ENCODE results near the gene NVL. TPM values are rescaled to one million over a fixed set of nuclear protein-coding genes. Genes with fewer than 3 reads are reported as not detected.

NVL gene
- total RNA-seq, 1 experiment from 2014 or later: 25.8 TPM

DNA sequence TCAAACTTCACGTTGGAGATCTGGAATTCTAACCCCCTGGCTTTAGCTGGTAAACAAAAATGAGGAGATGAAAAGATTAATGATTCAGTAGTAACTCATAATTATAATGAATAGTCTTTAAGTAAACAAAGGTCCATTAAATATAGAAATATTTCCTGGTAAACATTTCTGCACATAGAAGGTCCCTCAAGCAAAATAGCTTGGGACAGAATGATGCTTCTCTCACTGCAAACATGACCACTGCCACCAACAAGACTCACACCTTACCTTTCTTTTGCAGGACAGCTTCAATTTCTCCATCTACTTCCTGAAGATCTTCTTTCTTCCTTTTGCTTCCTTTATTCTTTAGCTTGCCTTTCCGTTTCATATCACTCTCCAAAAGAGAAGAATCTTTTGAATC lies 25.2 kb downstream of the NVL start:
- no peaks in the 10 kb centered on the region for H3K27me3 ChIP-seq
- H3K36me3 ChIP-seq: peaks cover 67% of the 10 kb centered on the region
- no peak for DNase-seq
- no peak overlapping the region for H3K4me3 ChIP-seq
- no peaks in the 10 kb centered on the region for H3K9me3 ChIP-seq

DNA sequence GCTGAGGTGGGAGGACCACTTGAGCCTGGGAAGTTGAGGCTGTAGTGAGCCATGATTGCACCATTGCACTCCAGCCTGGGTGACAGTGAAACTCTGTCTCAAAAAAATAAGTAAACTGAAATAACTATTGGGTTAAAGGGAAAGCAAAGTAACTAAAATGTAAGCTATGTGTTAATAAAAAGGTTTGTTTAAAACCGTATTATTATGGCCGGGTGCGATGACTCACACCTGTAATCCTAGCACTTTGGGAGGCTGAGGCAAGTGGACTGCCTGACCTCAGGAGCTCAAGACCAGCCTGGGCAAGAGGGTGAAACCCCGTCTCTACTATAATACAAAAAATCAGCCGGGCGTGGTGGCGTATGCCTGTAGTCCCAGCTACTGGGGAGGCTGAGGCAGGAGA lies 27.0 kb downstream of the NVL start:
- no peaks in the 10 kb centered on the region for H3K27me3 ChIP-seq
- H3K36me3 ChIP-seq: peaks cover 80% of the 10 kb centered on the region
- peak; percentile 26 for DNase-seq
- no peak overlapping the region for H3K4me3 ChIP-seq
- no peaks in the 10 kb centered on the region for H3K9me3 ChIP-seq

DNA sequence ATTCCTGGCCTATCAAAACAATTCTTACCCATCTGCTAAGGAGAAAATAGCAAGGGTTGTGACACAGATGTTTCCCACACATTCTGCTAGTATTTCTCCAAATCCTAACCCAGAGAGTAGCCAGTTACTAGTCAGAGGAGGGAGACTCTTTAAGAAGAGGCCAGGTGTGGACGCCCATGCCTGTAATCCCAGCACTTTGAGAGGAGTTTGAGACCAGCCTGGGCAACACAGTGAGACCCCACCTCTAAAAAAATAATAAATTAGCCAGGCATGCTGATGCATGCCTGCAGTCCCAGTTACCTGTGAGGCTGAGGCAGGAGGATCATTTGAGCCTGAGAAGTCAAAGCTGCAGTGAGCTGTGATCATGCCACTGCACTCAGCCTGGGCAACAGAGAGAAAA lies 28.6 kb downstream of the NVL start:
- Histone ChIP-seq H3K9me3 (no peaks in the 10 kb centered on the region), H3K36me3 (peaks cover 77% of the 10 kb centered on the region), H3K27me3 (no peaks in the 10 kb centered on the region), H3K4me3 (no peak overlapping the region)
- DNase-seq: no peak

DNA sequence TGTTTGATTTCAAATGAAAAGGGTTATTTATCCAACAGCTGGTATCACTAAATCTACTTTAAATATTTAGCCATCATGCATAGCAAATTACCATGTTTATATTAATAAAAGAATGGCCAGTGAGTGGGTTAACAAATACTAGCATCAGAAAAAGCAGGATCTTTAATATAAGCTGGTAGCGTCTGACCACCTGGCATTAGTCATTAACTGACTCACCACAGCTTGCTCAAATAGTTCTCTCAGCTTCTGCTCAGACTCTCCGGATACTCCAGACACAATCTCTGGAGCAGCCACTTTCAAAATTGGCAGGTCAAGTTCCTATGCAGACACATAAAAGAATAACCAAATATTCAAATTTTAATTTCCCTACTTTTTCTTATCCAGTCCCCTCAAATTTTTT lies 29.6 kb downstream of the NVL start:
- Histone ChIP-seq H3K4me3 (no peak overlapping the region), H3K36me3 (peaks cover 75% of the 10 kb centered on the region), H3K27me3 (no peaks in the 10 kb centered on the region), H3K9me3 (no peaks in the 10 kb centered on the region)
- peak; percentile 64 for DNase-seq

DNA sequence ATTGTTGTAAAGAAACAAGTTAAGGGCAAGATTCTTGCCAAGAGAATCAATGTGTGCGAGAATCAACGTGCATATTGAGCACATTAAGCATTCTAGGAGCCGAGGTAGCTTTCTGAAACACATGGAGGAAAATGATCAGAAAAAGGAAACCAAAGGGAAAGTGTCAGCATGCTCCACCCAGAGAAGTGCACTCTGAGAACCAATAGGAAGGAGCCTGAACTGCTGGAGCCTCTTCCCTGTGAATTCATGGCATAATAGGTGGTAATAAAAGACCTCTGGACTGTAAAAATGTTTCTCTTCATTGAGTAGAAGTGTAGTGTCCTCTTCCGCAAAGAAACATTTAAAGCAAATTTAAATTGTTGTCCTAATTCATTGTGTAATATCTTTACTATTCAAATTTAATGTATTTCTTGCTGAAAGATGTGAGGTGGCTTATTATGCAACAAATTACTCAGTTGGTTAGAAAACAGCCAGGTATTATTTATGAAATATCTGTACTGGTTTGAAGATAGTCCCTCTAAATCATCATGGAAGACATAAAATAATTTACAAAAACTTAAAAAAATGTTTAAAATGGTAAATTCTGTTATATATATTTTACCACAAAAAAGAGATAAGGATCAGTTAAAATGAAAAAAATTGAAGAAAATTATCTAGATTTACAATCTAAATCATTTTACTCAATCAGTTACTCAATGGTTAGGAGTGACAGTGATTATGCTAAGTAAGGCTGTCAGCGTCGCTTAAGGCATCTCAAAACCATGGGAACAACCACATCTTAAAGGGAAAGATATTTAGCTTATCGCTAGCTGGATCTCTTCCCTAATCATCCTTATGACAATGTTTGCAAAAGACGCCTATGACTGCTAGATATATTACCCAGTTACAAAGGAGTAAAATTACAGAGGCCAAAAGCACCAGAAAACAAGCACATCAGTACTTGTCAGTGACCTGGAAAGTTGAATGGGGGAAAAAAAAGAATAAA lies 31.3 kb downstream of the NVL start:
- Histone ChIP-seq H3K36me3 (peaks cover 76% of the 10 kb centered on the region), H3K27me3 (no peaks in the 10 kb centered on the region), H3K9me3 (no peaks in the 10 kb centered on the region), H3K4me3 (no peak overlapping the region)
- no peak for DNase-seq

DNA sequence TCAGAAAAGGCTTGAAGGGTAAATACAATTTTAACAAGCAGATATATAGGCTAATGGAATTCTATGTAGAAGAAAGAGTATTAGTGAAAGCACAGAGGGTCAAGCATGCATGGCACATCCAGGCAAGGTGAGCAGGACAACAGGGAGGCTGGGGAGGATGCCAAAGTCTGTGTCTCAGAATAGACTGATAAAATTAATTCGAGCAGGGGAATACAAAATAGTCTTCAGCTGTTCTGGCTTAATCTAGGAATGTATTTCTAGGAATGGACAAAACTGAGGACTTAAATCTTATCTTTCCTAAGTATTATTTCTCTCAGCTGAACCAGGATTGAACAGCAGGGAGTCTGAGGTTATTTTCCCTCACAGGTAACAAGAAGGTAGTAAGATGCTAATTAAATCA lies 35.2 kb downstream of the NVL start:
- Histone ChIP-seq H3K27me3 (no peaks in the 10 kb centered on the region), H3K9me3 (no peaks in the 10 kb centered on the region), H3K4me3 (no peak overlapping the region), H3K36me3 (peaks cover 66% of the 10 kb centered on the region)
- no peak for DNase-seq

DNA sequence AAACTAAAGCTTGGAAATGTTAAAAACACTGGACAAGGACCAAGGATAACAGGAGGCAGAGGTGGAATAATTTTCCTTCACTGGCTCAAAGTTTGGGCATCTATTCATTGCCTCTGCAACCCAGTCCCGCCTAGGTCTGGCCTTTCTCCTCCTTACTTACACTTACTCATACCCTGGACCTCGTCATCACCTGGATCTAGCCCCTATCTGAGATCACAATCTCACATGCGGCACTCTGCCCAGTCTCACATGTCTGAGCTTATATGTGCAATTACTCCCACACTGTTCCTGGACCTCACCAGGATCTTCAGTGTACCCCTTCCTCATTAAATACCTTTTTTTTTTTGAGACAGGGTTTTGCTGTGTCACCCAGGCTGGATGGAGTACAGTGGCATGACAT lies 37.6 kb downstream of the NVL start:
- DNase-seq: peak; percentile 2
- Histone ChIP-seq H3K4me3 (no peak overlapping the region), H3K27me3 (no peaks in the 10 kb centered on the region), H3K9me3 (no peaks in the 10 kb centered on the region), H3K36me3 (peaks cover 68% of the 10 kb centered on the region)

DNA sequence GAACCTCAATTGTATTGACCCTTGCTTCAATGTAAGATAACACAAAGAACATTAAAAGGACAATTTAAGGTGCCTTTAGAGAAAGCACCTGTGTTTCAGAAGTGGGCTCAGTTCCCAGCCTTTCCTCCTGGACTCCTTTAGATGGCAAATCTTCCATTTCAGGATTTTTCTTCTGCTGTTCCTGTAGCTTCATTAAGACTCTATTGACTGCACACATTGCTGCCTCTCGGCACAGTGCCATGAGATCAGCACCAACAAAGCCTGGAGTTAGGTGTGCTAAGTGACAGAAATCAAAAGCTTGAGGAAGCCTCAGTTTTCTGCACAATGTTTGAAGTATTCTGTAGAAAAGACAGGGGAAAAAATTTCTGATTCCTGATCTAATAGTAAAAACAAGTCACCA lies 40.6 kb downstream of the NVL start:
- Histone ChIP-seq H3K4me3 (no peak overlapping the region), H3K27me3 (no peaks in the 10 kb centered on the region), H3K9me3 (no peaks in the 10 kb centered on the region), H3K36me3 (peaks cover 67% of the 10 kb centered on the region)
- no peak for DNase-seq

DNA sequence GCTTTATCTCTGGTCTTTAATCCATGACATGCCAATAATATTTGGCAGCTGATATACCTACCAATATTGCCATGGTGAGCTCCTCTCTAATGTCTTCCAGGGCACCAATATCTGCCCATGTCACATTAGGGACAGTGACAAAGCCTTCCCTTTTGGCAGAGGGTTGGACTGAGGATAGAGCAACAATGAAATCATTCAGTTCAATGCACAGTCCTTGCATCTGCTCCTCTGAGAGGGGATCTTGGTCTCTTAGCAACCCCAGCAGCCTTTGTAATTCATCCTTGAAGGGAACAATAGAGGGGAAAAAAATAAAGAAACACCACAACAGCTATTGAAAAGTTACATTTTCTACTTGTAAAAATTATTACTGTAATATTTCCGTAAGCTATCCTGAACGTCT lies 42.3 kb downstream of the NVL start:
- Histone ChIP-seq H3K4me3 (no peak overlapping the region), H3K27me3 (no peaks in the 10 kb centered on the region), H3K9me3 (no peaks in the 10 kb centered on the region), H3K36me3 (peaks cover 66% of the 10 kb centered on the region)
- no peak for DNase-seq

DNA sequence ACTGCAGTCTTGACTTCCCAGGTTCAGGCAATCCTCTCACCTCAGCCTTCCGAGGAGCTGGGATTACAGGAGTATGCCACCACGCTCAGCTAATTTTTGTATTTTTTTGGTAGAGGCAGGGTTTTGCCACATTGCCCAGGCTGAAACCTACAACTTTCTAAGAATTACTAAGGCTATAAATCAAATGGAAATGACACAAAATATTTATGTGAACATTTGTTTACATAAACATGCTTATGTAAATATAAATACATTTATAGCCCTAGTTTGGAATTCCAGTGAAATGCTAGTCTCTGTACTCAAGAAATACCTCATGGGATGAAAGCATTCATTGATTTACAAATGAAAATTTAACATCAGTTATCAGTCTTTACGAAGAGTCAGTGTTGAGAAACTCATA lies 47.8 kb downstream of the NVL start:
- no peak for DNase-seq
- Histone ChIP-seq H3K27me3 (no peaks in the 10 kb centered on the region), H3K4me3 (no peak overlapping the region), H3K9me3 (no peaks in the 10 kb centered on the region), H3K36me3 (peaks cover 58% of the 10 kb centered on the region)

DNA sequence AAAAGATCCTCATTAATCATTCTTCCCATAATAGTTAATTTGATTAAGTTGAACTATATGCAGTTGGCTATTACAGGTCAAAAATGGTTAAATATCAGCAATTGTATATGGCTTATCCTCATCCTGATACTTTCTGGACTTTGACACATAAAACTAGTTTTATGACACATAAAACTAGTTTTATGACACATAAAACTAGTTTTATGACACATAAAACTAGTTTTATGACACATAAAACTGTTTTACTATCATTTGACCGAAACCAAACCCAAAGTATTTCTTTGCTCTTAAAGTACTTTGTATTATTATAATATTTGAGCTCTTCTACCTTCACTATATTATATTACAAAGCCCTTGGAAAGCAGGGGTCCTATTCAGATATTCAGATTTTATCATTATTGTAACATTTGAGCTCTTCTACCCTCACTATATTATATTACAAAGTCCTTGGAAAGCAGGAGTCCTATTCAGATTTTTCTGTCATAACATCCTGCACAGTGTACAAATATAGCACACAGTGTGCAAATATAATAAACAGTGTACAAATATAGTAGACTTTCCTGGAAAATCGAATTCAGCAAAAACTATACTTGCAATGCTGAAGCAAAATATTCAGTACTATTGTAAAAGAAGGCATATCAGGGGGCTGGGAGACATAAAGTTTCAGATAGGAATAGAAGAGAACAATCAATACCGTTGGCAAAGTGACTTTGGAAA lies 53.0 kb downstream of the NVL start:
- no peak for DNase-seq
- peaks cover 52% of the 10 kb centered on the region for H3K36me3 ChIP-seq
- H3K4me3 ChIP-seq: no peak overlapping the region
- H3K27me3 ChIP-seq: no peaks in the 10 kb centered on the region
- H3K9me3 ChIP-seq: no peaks in the 10 kb centered on the region

DNA sequence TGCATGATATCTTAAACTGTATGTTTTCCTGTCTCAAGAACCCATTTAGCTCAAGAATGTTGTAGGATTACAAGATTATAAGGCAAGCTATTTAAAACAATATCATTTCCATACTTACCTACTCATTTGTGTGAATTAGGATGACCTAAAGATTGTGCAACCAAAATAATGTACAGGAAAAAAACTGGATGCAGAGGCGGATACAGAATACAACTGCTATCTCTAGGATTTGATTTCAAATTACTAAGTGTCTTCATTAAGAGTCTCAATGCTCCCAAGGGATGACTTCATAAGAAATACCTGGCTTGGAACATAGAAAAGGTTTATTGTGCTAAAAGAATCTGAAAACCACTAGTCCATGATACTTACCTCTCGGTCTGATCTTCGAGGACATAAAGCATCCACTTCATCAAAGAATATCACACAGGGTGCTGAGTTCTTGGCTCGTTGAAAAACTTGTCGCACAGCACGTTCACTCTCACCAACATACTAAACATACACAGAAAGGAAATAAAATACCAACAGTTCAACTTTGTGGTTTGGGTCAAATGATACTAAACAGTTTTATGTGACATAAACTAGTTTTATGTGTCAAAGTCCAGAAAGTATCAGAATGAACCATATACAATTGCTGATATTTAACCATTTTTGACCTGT lies 54.9 kb downstream of the NVL start:
- Histone ChIP-seq H3K36me3 (peaks cover 60% of the 10 kb centered on the region), H3K27me3 (no peaks in the 10 kb centered on the region), H3K4me3 (no peak overlapping the region), H3K9me3 (no peaks in the 10 kb centered on the region)
- no peak for DNase-seq

DNA sequence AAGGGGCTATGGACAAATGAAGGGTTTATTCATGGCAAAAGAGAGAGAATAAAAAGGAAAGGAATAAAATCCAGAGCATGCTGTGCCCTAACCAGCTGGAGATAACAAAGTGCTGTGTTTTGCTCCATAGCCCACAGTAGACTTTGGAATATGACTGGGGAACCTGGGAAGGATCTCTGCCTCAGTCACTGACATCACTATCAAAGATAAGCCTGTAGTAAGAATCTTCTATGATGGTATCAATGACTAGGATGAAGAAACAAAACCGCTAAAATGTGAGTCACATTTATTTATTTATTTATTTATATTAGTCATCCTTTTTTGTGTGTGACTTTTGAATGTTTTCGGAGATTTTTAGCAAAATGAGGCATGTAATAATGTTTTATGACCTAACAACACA lies 56.3 kb downstream of the NVL start:
- no peak for DNase-seq
- H3K9me3 ChIP-seq: no peaks in the 10 kb centered on the region
- peaks cover 64% of the 10 kb centered on the region for H3K36me3 ChIP-seq
- no peak overlapping the region for H3K4me3 ChIP-seq
- no peaks in the 10 kb centered on the region for H3K27me3 ChIP-seq

DNA sequence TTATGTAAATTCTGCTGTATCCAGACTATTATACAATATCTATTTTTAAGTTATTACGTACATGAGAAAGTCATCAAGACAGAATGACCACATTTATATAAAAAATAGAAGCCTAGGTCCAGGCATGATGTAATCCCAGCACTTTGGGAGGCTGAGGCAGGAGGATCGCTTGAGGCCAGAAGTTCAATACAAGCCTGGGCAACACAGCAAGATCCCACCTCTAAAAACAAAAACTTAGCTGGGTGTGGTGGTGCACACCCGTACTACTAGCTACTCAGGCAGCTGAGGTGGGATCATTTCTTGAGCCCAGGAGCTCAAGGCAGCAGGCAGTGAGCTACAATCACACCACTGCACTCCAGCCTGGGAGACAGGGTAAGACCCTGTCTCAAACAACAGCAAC lies 58.9 kb downstream of the NVL start:
- no peak for DNase-seq

DNA sequence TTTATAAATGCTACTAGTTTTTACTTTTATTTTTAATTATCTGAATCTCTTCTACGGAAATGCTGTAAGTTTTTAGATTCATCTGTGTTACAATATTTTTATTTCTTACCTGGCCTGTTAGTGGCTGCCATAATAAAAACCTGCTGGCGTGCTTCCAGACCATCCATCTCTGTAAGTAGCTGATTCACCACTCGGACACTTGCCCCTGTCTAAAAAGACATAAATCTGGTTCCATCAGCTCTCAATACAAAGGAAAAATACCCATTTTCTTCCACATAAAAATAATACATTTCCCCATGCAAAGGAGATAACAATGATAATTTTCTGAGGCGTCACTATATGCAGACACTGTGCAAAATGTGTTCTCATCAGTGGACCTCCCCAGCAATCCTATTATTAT lies 62.0 kb downstream of the NVL start:
- DNase-seq: no peak
- peaks cover 57% of the 10 kb centered on the region for H3K36me3 ChIP-seq
- no peak overlapping the region for H3K4me3 ChIP-seq
- no peaks in the 10 kb centered on the region for H3K9me3 ChIP-seq
- no peaks in the 10 kb centered on the region for H3K27me3 ChIP-seq

More for the DNA sequence above, 58.9 kb downstream of the NVL start:
- no peaks in the 10 kb centered on the region for H3K27me3 ChIP-seq
- no peaks in the 10 kb centered on the region for H3K9me3 ChIP-seq
- H3K4me3 ChIP-seq: no peak overlapping the region
- peaks cover 72% of the 10 kb centered on the region for H3K36me3 ChIP-seq

DNA sequence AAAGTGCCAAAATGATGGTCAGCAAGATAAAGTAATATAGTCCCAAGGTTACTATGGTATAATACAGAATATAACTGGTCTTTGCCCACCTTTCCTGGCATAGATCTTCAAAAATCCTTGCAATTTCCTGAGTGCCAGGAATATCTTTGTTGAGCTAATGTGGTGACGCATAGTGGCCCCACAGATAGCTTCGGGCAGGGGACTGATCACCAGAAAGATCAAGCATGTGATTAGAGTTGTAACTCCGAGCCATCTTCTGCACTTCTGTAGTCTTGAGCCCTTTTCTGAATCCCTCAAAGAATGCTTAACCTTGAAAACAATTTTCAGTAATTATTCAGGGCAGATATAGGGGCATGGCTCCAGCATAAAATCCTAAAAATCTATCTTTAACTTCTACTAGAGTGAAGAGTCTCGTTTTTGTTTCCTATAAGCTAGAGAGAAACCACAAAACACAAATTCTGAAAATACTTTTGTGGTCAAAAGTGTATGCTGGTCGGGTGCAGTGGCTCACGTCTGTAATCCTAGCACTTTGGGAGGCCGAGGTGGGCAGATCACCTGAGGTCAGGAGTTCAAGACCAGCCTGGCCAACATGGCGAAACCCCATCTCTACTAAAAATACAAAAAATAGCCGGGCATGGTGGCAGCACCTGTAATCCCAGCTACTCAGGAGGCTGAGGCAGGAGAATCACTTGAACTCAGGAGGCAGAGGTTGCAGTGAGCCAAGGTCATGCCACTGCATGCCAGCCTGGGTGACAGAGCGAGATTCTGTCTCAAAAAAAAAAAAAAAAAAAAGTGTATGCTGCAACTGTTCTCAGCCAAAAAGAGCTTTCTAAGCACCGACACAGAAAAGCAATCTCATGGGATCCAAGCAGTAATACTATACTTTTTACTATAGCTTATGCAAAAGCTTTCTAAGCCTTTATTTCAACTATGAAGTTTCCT lies 62.8 kb downstream of the NVL start:
- H3K4me3 ChIP-seq: no peak overlapping the region
- H3K27me3 ChIP-seq: no peaks in the 10 kb centered on the region
- no peaks in the 10 kb centered on the region for H3K9me3 ChIP-seq
- no peak for DNase-seq
- H3K36me3 ChIP-seq: peaks cover 60% of the 10 kb centered on the region

All from MG63 (cell line).